ENCODE data around the gene PLPP4. TPM values are rescaled to one million over a fixed set of nuclear protein-coding genes. Genes with fewer than 3 reads are reported as not detected.

The PLPP4 gene
- total RNA-seq, 1 donor from 2014 or later = 7.4 TPM

DNA sequence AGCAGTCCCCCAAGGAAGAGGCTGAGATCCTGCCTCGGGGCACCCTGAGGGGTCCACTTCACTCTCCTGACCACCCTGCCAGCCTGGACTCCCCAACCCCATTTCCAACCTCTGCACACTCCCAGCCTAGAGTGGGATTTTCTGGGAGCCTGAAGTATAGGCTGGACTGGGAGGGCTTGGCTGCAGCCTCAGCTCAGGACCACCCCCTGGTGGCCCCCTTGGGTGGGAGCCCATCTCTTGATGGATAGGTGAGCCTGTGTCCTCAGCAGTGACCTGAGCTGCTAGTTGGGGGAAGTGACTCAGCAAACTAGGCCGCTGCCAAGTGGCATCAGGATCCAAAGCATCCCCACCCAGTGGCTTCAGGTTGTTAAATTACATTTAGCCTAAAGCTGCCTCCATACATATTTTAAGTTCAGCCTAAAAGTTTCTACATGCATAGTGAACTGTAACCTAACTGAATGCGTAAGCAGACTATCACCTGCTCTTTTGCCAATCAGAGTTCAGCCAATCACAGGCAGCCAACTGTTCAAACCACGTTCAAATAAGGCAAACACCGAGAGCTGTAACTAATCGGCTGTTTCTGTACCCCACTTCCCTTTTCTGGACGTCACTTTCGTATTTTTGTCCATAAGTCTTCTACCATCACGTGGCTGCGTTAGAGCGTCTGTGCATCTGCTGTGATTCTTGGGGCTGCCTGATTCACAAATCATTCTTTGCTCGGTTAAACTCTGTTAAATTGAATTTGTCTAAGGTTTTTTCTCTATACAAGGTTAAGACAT lies 144.0 kb downstream of the PLPP4 start:
- Mint-ChIP-seq H3K4me1 (no peaks in the 10 kb centered on the region), H3K9me3 (peaks cover 7% of the 10 kb centered on the region), H3K27ac (no peak overlapping the region), H3K4me3 (no peak overlapping the region), H3K36me3 (no peaks in the 10 kb centered on the region), H3K27me3 (ENCODE audit: low read depth) (peaks cover 20% of the 10 kb centered on the region)
- peak in 1 of 2 experiments; percentile 50 for DNase-seq (ENCODE audit: low spot score in 2 of 2, unreplicated experiment in 2 of 2)
- TF ChIP-seq, protein P1, sequence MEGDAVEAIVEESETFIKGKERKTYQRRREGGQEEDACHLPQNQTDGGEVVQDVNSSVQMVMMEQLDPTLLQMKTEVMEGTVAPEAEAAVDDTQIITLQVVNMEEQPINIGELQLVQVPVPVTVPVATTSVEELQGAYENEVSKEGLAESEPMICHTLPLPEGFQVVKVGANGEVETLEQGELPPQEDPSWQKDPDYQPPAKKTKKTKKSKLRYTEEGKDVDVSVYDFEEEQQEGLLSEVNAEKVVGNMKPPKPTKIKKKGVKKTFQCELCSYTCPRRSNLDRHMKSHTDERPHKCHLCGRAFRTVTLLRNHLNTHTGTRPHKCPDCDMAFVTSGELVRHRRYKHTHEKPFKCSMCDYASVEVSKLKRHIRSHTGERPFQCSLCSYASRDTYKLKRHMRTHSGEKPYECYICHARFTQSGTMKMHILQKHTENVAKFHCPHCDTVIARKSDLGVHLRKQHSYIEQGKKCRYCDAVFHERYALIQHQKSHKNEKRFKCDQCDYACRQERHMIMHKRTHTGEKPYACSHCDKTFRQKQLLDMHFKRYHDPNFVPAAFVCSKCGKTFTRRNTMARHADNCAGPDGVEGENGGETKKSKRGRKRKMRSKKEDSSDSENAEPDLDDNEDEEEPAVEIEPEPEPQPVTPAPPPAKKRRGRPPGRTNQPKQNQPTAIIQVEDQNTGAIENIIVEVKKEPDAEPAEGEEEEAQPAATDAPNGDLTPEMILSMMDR (IDR thresholded peaks at IDR 0.05; ENCODE audit: unreplicated experiment) = peak; percentile 33

DNA sequence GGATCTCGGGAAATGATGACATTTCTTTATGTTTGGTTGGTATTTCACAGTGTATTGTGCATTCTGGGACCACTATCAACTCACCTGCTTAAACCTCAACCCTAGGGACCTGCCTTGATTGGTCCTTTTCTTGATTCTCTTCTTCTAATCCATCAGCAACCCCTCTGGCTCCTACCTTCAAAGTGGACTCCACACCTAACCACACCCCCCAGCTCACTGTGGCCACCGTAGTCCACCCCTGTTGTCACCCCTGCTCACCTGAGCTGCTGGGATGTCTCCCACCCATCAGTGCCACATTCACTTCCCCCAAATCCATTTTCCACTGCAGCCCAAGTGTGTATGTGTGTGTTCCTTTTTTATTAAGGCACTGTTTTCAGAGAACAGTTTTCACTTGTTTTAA lies 145.0 kb downstream of the PLPP4 start:
- Mint-ChIP-seq H3K36me3 (no peaks in the 10 kb centered on the region), H3K4me1 (no peaks in the 10 kb centered on the region), H3K27me3 (ENCODE audit: low read depth) (peaks cover 20% of the 10 kb centered on the region), H3K27ac (no peak overlapping the region), H3K4me3 (no peak overlapping the region), H3K9me3 (peaks cover 7% of the 10 kb centered on the region)
- TF ChIP-seq, protein P1 (IDR thresholded peaks at IDR 0.05; ENCODE audit: unreplicated experiment) = no peak
- DNase-seq (ENCODE audit: low spot score in 2 of 2, unreplicated experiment in 2 of 2) = no peak

DNA sequence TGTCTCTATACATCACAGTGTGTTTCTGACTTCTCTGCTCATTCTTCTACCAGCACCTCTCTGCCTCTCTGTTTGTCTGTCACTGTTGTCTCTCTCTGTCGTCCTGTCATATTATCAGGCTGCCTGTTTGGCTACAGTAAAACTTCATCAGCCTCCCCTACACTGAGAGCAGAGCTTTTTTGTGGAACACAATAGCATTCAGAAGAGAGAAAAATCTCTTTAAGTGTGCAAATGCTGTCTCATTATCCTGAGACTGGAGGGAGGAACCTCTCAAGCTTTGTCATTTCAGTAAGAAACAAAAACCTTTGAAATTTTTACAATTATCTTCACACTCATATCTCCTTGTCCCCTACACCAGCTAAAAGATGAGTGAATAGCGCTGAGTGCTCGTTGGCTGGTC lies 148.4 kb downstream of the PLPP4 start:
- TF ChIP-seq, protein P1 (IDR thresholded peaks at IDR 0.05; ENCODE audit: unreplicated experiment) = no peak
- no peak for DNase-seq (ENCODE audit: low spot score in 2 of 2, unreplicated experiment in 2 of 2)
- Mint-ChIP-seq H3K4me3 (no peak overlapping the region), H3K9me3 (peaks cover 7% of the 10 kb centered on the region), H3K27ac (no peak overlapping the region), H3K4me1 (no peaks in the 10 kb centered on the region), H3K27me3 (ENCODE audit: low read depth) (peaks cover 17% of the 10 kb centered on the region), H3K36me3 (no peaks in the 10 kb centered on the region)

DNA sequence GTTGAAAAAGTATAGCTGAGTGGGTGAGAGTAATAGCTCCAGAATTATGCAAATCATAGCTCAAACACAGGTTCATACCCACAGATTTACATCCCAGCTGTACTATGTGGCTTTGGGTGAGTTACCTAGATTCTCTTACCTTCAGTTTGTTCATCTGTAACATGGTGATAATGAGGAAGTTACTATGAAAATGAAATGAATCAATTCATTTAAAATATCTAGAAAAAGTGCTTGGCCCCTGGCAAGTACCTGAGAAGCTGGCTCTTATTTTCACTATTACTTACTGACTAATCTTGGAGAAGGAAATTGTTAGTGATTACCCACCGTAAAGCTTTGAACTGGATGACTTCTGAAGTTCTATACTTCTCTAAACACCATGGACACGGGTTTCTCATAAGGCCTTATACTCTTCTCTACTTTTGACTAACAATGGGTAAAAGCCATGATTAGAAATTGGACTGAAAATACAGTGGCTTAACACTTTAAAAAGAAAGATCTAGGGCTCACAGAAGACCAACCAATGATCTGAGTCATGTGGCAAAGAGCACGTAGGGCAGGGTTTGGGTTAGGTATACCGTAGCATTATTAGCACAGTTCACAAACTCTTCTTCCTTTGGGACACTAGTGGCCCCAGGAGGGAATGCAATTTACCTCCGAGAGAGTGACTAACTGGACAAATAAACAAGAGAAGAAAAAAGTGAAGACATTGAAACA lies 149.2 kb downstream of the PLPP4 start:
- Mint-ChIP-seq H3K9me3 (peaks cover 7% of the 10 kb centered on the region), H3K27me3 (ENCODE audit: low read depth) (peaks cover 23% of the 10 kb centered on the region), H3K4me3 (no peak overlapping the region), H3K4me1 (no peaks in the 10 kb centered on the region), H3K36me3 (no peaks in the 10 kb centered on the region), H3K27ac (no peak overlapping the region)
- TF ChIP-seq, protein P1 (IDR thresholded peaks at IDR 0.05; ENCODE audit: unreplicated experiment) = no peak
- DNase-seq (ENCODE audit: low spot score in 2 of 2, unreplicated experiment in 2 of 2) = no peak

DNA sequence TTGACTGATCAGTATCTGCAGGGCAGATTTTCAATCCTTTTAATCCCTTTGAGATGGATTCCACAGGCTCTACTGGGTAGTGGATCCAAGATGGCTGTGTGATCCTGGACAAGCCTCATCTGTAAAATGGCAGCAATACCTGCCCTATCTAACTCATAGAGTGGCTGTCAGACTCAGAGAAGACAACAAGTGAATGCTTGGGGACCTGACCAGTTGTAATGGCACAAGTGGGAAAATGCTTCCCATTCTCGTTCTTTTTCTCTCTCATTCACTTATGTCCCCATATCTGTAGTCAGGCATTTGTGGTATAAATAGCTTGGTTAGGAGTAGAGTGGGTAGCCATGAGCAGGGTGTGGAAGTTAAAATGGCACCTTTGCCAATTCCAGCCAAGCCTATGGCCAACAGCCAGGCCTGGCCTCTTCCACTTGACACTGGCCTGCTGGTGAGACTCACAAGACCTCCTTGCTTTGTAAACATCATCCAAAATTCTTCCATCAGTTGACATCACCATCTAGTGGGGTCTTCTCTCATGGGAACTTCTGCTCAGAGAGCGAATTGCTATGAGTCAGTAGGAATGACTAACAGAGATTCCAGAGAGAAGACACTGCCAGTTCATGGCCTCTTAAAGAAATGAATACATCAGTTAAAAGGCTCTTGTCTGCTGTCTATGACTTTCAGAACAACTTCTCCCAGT lies 150.1 kb downstream of the PLPP4 start:
- peaks cover 7% of the 10 kb centered on the region for H3K9me3 Mint-ChIP-seq
- DNase-seq (ENCODE audit: low spot score in 2 of 2, unreplicated experiment in 2 of 2) = no peak
- no peaks in the 10 kb centered on the region for H3K36me3 Mint-ChIP-seq
- TF ChIP-seq, protein P1 (IDR thresholded peaks at IDR 0.05; ENCODE audit: unreplicated experiment) = no peak
- H3K4me1 Mint-ChIP-seq = no peaks in the 10 kb centered on the region
- peaks cover 31% of the 10 kb centered on the region for H3K27me3 Mint-ChIP-seq (ENCODE audit: low read depth)
- H3K27ac Mint-ChIP-seq = no peak overlapping the region
- no peak overlapping the region for H3K4me3 Mint-ChIP-seq

Data from mesothelial cell of epicardium (in vitro differentiated cells).